Liver (tissue), 9 donors: ENCODE data around the gene TMED6. TPM values are rescaled to one million over a fixed set of nuclear protein-coding genes. Genes with fewer than 3 reads are reported as not detected.

Source experiments
- DNase-seq: peaks from one replicate; pipeline ENCODE4 v3.0.0-alpha.2; 2017; ENCODE audit warnings: low spot score
- H3K27ac ChIP-seq, 2 donors: one replicate each; pipeline ENCODE4 v1.7.0; 2013; ENCODE audit warnings: inconsistent platforms in 2 of 2, low read length in 2 of 2, control low read depth in 1 of 2, low read depth in 1 of 2, mild to moderate bottlenecking in 1 of 2
- H3K27me3 ChIP-seq, 4 donors: one replicate each; pipeline versions ENCODE4 v1.6.1 to v1.7.0; 2013; ENCODE audit warnings: low read length in 3 of 4, inconsistent platforms in 1 of 4, mild to moderate bottlenecking in 1 of 4, moderate library complexity in 1 of 4; ENCODE audit not compliant: control insufficient read depth in 4 of 4, insufficient read depth in 4 of 4
- H3K36me3 ChIP-seq, 4 donors: one replicate each; pipeline versions ENCODE4 v1.6.1 to v1.7.0; 2013; ENCODE audit warnings: low read length in 3 of 4, mild to moderate bottlenecking in 3 of 4, low read depth in 1 of 4, moderate library complexity in 1 of 4; ENCODE audit not compliant: control insufficient read depth in 4 of 4, insufficient read depth in 3 of 4
- H3K4me1 ChIP-seq, 4 donors: one replicate each; pipeline versions ENCODE4 v1.6.1 to v1.7.0; 2013; ENCODE audit warnings: low read length in 3 of 4, mild to moderate bottlenecking in 3 of 4, moderate library complexity in 1 of 4; ENCODE audit not compliant: control insufficient read depth in 4 of 4, insufficient read depth in 4 of 4
- H3K4me3 ChIP-seq, 3 donors: one replicate each; pipeline versions ENCODE4 v1.6.1 to v1.7.0; 2013; ENCODE audit warnings: low read length in 3 of 3, control low read depth in 1 of 3, low read depth in 1 of 3, mild to moderate bottlenecking in 1 of 3
- H3K9ac ChIP-seq, 2 donors: one replicate each; pipeline ENCODE4 v1.7.0; 2013; ENCODE audit warnings: low read length in 2 of 2, mild to moderate bottlenecking in 2 of 2, moderate library complexity in 2 of 2, control low read depth in 1 of 2, low read depth in 1 of 2
- H3K9me3 ChIP-seq, 4 donors: one replicate each; pipeline versions ENCODE4 v1.6.1 to v1.7.0; 2013; ENCODE audit warnings: low read length in 3 of 4; ENCODE audit not compliant: control insufficient read depth in 4 of 4
- ATF3 ChIP-seq: IDR thresholded peaks from 2 replicates; pipeline ENCODE4 v1.6.1; 2016; ENCODE audit warnings: antibody characterized with exemption
- CTCF ChIP-seq: fragments of 150-350 bp; IDR thresholded peaks from 2 replicates; pipeline ENCODE4 v1.5.1; 2017; ENCODE audit warnings: improper control_type of control experiment, low read depth, low read length; ENCODE audit not compliant: missing input control
- FOXA1 ChIP-seq: IDR thresholded peaks from 2 replicates; pipeline ENCODE4 v1.6.1; 2016; ENCODE audit warnings: antibody characterized with exemption
- FOXA2 ChIP-seq: IDR thresholded peaks from 2 replicates; pipeline ENCODE4 v1.6.1; 2016; ENCODE audit warnings: antibody characterized with exemption
- GABPA ChIP-seq, 2 donors: IDR thresholded peaks in 1 of 2; conservative IDR thresholded peaks in 1 of 2; 2 replicates each; pipeline ENCODE4 v1.6.1; 2016; ENCODE audit warnings: antibody characterized with exemption in 2 of 2, mild to moderate bottlenecking in 1 of 2, moderate library complexity in 1 of 2
- HNF4A ChIP-seq, 2 donors: conservative IDR thresholded peaks; 2 replicates each; pipeline ENCODE4 v1.6.1; 2016; ENCODE audit warnings: antibody characterized with exemption in 2 of 2, mild to moderate bottlenecking in 2 of 2
- JUND ChIP-seq, 2 donors: IDR thresholded peaks; 2 replicates each; pipeline ENCODE4 v1.6.1; 2016; ENCODE audit warnings: antibody characterized with exemption in 2 of 2
- NR2F2 ChIP-seq: IDR thresholded peaks from 2 replicates; pipeline ENCODE4 v1.6.1; 2016; ENCODE audit warnings: antibody characterized with exemption
- RAD21 ChIP-seq, 2 donors: IDR thresholded peaks; 2 replicates each; pipeline ENCODE4 v1.6.1; 2016; ENCODE audit warnings: antibody characterized with exemption in 2 of 2, mild to moderate bottlenecking in 2 of 2
- REST ChIP-seq: IDR thresholded peaks from 2 replicates; pipeline ENCODE4 v1.6.1; 2016; ENCODE audit warnings: antibody characterized with exemption, mild to moderate bottlenecking
- RXRA ChIP-seq, 2 donors: IDR thresholded peaks; 2 replicates each; pipeline ENCODE4 v1.6.1; 2017 to 2018; ENCODE audit warnings: antibody characterized with exemption in 2 of 2, mild to moderate bottlenecking in 1 of 2
- SP1 ChIP-seq: IDR thresholded peaks from 2 replicates; pipeline ENCODE4 v1.6.1; 2018; ENCODE audit warnings: antibody characterized with exemption, mild to moderate bottlenecking
- TAF1 ChIP-seq: conservative IDR thresholded peaks from 2 replicates; pipeline ENCODE4 v1.6.1; 2016; ENCODE audit warnings: antibody characterized with exemption, mild to moderate bottlenecking
- YY1 ChIP-seq: IDR thresholded peaks from 2 replicates; pipeline ENCODE4 v1.6.1; 2016; ENCODE audit warnings: antibody characterized with exemption, mild to moderate bottlenecking
- ZBTB33 ChIP-seq: IDR thresholded peaks from 2 replicates; pipeline ENCODE4 v1.6.1; 2016; ENCODE audit warnings: antibody characterized with exemption
- WGBS: extraction: QIAGEN DNeasy Blood & Tissue Kit; methylation state at CpG from one replicate; pipeline ENCODE4 v1.1.7; 2013; 5-methylcytosine and 5-hydroxymethylcytosine counted together
- polyA plus RNA-seq, 2 donors: library from polyadenylated mRNA; stranded (reverse) in 1 of 2; unstranded in 1 of 2; fragments of 200-250 nt in 1 of 2; fragments of >200 nt in 1 of 2; fragmentation: Nextera tagmentation in 1 of 2; extraction: Ambion mirVana in 1 of 2; gene quantifications; one replicate each; pipeline versions ENCODE4 v1.2.1 to v1.2.3, GENCODE V29; 2013 to 2015
- total RNA-seq, 2 donors: library from RNA; depleted of rRNA; stranded (reverse); fragments of >200 nt; gene quantifications; one replicate each; pipeline ENCODE4 v1.2.3, GENCODE V29; 2014
- donor health status: healthy.
- donor health status: healthy.
- donor health status: healthy.
- donor health status: healthy.
- donor health status: healthy.

TMED6 gene
- total and polyA plus RNA-seq, 4 donors = 0.18 to 46.2 (median 11.0) TPM

GRCh38 chr16:69307091-69307490 is 44.5 kb downstream of the TMED6 start (continued):
- TF ChIP-seq ZBTB33 (no peak), NR2F2 (no peak), FOXA2 (no peak), RAD21 (IDR thresholded peaks at IDR 0.05) (no peak), RXRA (IDR thresholded peaks at IDR 0.05) (no peak), YY1 (no peak), TAF1 (no peak)

- TF ChIP-seq HNF4A (conservative IDR thresholded peaks at IDR 0.05) (no peak), RAD21 (IDR thresholded peaks at IDR 0.05) (no peak), REST (no peak), FOXA1 (no peak), ZBTB33 (no peak), NR2F2 (no peak), CTCF (no peak), ATF3 (no peak), SP1 (no peak), GABPA (IDR thresholded peaks at IDR 0.05 in 1 of 2, conservative IDR thresholded peaks at IDR 0.05 in 1 of 2) (no peak), TAF1 (no peak), JUND (IDR thresholded peaks at IDR 0.05) (no peak), RXRA (IDR thresholded peaks at IDR 0.05) (no peak), YY1 (no peak)
- H3K9ac ChIP-seq = no peak overlapping the region
- no peaks in the 10 kb centered on the region for H3K27me3 ChIP-seq
- peaks cover 0 to 3% (median under 1%) of the 10 kb centered on the region in 4 donors for H3K36me3 ChIP-seq
- H3K4me1 ChIP-seq = peaks cover 0 to 5% (median 2%) of the 10 kb centered on the region in 4 donors
- no peaks in the 10 kb centered on the region for H3K9me3 ChIP-seq
- H3K27ac ChIP-seq = no peak overlapping the region
- 91% methylated on average over 1 of the region's 1 CpG for WGBS
- DNase-seq = no peak
- H3K4me3 ChIP-seq = no peak overlapping the region
Observed at GRCh38 chr16:69306031-69306430, 45.6 kb downstream of the TMED6 start.
